SK-MEL-5 (cell line): Measurements from ENCODE around the gene TCF7L2. TPM values are rescaled to one million over a fixed set of nuclear protein-coding genes. Genes with fewer than 3 reads are reported as not detected.

Source experiments
- DNase-seq: peaks from one replicate; pipeline ENCODE4 v3.0.0-alpha.2; 2016; ENCODE audit warnings: low read depth, low spot score
- in situ Hi-C: cut with HindIII; loops from 2 replicates; pipeline ENCODE4 v1.10.0; 2016; ENCODE audit warnings: low sequenced_read_pairs, high pct_unique_total_duplicates, low pct_unique_long_range_greater_than_20kb
- total RNA-seq: library from RNA; depleted of rRNA; stranded (reverse); fragments of >200 nt; shearing (Covaris generic); gene quantifications from 2 replicates; pipeline ENCODE4 v1.2.3, GENCODE V29; 2014

The TCF7L2 gene
- total RNA-seq, 1 experiment from 2014 or later = 2.6 TPM

DNA sequence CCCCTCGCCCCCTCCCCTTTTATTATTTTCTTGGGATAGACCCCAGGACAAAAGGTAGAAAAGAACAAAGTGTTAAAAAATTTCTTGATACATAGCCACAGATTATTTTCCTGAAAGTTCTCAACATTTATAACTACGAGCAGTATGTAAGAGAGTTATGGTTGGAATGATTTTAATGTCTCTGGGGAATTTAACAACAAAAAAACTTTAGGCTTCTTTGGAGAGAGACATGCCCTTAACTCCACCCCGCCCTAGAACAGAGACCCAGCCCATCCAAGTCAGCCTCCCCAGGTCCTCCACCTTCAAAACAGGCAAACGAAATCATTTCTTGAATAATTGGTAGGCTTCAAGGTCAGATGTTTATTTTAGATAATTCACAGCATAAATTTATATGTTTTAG, 97.1 kb downstream of the TCF7L2 start:
- DNase-seq = no peak
- in situ Hi-C loops = no loop called here

DNA sequence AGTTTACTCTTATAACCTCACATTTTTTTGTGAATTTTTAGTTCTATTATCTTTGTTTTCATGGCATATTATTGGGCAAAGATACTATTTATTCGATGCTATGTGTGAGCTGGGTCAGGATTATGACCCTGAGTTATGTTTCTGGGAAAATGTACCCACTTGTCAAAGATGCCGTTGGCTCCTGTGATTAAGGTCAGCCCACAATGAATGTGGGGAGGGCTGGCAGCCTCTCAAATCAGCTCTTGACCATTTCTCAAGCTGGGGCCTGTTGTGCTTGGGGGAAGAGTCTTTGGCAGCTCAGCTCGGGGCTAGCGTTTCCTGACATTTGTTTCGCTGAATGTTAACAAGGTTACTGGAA, 97.5 kb downstream of the TCF7L2 start:
- in situ Hi-C loops = no loop called here
- DNase-seq = no peak

DNA sequence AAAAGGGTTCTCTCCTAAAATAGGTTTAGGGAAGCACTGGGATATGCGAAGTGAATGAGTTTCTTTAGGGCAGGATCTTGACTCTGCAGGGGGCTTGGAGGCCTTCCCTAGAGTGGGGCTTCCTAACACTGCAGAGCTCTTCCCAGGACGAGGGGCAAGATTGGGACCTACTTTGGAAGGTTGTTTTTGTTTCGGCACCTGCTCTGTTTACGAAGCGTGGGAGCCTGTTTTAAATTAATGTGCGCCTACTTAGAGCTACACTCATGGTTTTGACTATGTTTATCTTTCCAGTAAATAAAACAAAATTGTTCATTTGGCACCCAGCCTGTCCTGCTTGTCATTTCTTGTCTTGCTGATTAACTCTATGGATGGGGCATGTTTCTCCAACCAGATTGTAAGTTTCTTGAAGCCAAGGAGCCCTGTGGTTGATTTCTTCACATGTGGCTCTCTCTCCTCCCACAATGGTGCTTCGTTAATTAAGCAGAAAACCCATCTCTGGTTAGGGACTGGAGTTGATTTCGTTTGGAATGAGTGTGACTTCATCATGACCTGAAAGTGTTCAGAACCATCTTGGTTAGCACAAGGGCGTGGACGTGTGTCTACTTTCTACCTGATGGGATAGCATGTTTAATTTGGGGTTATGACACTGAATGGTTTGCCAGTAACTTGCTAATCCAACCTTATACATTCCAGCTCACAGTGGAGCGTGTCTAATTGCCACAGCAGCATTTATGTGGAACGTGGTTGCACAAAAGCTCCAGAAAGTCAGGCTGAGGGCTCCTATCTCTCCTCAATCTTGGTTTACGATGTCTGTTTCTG, 98.1 kb downstream of the TCF7L2 start:
- no peak for DNase-seq

DNA sequence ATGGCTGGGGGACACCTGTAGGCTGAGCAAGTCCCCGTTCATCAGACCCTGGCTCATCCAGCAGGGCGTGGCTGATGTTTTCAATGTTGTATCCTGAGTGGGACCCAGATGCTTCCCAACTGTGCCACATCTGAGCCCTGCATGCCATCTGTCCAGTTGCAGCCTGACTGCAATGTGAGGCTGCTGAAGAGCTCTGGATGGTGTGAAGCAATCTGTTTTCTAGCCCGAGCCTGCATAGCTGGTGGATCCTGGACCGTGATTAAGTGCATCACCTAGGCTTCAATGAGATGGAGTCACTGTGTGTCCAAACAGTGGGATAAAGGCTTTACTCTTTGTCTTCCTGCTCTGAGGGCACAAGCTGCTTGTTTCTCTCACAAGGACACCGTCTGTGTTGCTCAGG, 99.8 kb downstream of the TCF7L2 start:
- no peak for DNase-seq
- in situ Hi-C loops = no loop called here

More for the DNA sequence above, 98.1 kb downstream of the TCF7L2 start:
- in situ Hi-C loops = no loop called here

DNA sequence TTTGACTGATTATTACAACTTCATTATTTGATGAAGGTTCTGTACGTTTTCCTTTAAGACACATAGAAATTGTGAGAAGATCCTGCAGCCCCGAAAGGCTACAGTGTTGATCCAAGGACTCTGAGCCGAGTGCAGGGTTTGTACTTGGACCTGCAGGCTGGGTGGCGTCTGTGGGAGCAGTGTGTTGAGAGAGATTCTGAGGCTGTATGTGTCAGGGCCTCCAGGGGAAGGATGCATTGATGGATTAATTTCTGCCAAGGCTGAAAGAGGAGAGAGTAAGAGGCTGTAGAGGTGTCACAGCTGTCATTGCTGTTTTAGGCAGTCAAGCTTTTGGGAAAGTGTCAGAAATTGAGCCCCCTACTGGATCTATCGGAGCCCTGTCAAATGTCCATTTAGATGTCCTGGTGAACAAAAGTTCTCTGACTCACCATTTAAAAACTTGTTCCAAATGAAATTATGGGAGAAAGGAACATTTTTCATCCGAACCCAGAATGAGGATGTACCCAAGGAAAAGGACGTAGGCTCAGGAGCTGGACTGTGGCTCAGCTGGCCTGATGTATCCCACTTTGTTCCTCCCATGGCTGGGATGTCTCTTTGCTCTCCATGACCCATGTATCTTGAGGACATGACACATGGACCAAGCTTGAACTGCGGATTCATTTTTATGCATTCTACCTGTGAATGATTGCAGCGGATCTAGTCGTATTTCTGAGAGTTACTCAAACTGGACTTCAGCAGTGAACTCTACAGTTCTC, 102.2 kb downstream of the TCF7L2 start:
- in situ Hi-C loops = no loop called here
- DNase-seq = peak; percentile 45

DNA sequence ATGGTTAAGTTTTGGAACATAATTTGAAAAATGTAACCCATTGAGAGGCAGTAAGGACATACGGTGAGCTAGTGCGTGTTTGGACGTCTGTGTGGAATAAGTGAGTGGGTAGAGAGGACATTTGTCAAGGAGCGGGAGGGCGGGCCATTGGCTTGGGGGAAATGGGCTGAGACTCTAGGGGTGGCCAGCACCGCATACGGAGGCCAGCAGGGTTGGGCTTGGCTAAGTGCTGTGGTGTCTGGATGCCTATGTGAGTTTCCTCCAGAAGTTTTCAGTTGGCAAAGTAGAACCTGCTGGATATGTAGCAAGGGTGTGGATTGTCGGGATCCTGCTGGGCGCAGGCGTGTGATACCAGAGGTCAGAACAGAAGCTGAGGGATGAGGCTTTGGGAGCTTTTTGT, 103.0 kb downstream of the TCF7L2 start:
- no peak for DNase-seq
- in situ Hi-C loops = no loop called here

DNA sequence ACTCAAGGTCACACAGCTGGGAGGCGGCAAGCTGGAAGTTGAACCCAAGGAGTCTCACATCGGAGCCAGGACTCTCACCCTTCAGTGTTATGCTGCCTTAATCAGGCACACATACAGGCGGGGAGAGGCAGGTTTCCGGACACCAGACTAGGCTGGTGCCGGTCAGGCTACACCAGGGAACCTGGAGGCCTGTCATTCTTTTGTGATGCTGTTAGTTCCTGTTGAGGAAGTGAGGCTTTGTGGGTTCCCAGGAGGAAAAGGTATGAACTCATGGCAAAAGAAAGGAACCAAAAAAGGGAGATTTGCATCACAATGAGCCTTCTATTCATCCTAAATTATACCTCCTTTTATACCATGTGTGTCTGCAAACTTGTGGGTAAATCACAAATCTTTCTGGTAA, 103.8 kb downstream of the TCF7L2 start:
- in situ Hi-C loops = no loop called here
- DNase-seq = no peak

DNA sequence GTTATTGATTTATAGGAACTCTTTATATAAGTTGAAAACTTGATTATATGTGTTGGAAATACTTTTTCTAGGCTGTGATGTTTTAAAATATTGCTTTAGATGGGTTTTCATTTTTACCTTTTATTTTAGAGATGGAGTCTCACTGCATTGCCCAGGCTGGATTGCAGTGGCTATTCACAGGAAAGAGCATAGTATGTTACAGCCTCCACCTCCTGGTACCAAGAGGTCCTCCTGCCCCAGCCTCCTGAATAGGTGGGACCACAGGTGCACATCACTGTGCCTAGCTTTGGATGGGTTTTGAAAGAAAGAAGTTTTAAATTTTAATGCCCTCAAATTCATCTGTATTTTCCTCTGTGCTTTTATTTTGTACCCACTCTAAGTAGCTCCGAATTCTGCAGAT, 105.4 kb downstream of the TCF7L2 start:
- in situ Hi-C loops = no loop called here
- DNase-seq = no peak

DNA sequence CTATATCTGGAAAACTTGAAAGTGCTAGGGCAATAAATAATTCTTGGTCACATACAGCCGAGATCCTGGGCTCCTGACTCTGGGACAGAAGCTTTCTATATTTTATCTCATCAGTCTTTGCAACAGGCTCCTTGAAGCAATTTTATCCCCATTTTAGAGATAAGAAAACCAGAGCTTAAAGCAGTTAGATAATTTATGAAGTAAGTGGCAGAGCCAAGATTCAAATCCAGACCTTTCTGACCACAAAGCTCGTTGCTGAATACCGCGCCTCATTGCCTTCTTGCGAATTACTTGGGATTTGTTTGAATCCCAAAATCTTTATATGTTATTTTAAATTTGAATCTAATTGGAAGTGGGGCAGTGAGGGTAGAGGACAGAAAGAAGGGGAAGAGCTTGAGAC, 106.0 kb downstream of the TCF7L2 start:
- DNase-seq = no peak
- in situ Hi-C loops = no loop called here

DNA sequence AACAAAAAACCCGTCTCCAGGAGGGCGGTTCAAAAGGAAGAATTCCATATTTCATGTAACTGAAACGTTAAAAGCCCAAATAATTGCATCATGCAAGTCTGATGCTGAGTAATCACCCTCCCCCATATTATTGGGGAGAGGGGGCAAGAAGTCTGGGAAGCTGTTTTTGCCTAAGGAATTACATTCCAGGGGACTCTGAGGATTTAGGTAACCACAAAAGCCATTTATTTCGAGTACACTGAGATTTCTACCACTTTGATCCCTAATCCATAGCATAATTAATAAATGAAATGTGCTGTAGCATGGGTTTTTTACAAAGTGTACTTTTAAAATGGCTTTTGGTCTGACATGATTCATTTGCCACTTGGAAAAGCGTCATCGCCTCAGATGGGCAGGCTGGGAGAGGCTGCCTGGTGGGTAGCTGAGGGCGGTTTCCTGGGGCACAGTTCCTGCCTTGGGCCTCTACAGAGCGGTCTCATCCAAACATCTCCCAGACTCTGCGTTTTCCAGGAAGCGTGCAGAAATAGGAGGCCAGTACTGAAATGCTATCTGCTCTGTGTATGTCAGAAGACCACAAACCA, 106.5 kb downstream of the TCF7L2 start:
- in situ Hi-C loops = no loop called here
- no peak for DNase-seq

DNA sequence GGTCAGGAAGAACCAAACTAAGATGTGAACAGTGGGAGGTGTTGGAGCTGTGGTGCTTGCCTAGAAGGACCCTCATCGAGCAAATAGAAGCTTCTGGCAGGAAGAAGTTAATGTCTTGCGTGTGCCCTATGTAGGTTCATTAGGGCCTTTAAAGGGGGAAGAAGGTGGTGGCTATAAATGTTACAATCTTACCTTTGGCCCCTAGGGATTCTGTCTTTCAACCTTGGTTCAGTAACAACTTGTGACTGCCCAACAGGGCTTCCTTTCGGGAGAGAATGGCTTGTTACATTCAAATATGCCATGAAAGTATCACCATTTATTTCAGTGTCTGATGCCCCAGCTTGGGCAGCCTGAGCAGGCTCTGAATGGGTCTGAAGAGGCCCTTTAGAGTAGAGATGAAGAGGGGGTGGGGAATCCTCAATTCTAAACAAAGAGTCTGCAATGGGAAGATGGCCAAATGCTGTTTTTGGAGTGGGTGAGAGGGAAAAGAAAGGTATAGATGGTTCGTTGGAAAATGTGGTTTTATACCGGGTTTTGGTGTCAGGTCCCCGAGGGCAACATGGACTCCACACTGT, 108.0 kb downstream of the TCF7L2 start:
- in situ Hi-C loops = no loop called here

DNA sequence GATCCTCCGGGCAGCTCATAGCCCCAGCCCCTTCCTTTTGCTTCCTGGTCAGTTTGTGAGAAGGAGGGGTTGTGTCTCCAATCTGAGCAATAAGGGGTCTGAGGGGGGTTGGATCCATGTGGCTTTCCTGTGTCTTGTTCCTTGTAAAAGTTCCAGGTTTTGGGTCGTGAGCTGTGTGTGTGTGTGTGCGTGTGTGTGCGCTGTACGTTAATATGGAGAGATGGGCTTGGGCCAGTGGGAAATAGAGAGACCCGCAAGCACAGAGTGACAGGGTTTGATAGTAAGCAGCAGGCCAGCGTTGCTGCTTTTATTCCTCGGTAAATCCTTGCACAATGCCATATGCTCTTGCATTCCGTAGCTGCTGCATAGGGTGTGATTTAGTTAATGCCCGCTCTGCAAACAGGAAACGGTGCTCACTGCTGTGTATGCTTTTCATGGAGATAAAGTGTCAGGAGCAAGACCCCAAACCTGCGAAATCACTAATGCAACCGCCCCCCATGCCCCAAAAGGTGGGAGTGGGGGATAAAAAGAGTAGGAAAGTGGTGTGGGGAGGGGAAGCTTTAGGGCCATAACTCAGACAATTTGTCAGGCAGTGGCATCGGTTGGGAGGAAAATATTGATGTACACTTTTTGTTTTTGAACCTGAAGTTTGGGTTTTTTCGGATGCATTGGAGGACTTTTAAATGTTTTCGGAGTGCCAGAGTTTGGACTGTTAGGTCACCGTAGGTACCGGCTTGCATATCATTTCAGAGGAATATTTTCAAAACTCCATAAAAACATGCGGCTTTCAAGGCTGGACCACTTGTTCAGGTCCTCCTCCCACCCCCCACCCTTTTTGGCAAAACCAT, 108.7 kb downstream of the TCF7L2 start:
- no peak for DNase-seq
- in situ Hi-C loops = no loop called here

More for the DNA sequence above, 108.0 kb downstream of the TCF7L2 start:
- no peak for DNase-seq

DNA sequence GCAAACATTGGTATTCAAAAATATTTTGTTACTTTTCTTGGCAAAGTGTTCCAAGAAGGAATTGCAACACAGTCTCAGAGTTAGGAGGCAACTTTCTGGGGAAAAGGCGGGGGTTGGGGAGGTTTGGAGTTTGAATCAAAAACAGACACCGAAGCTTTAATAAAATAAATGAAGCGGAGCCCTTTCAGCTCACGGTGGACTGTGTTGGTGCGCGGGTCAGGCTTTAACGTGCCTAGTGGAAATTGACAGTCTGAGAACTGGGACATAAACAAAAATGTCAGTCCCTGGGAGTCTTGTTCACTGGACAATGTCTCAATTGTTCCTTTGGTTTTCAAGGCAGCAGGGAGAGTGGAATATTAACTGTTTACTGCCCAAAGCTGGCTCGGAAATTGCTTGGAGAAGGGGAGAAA, 109.3 kb downstream of the TCF7L2 start:
- in situ Hi-C loops = no loop called here
- DNase-seq = peak; percentile 73

DNA sequence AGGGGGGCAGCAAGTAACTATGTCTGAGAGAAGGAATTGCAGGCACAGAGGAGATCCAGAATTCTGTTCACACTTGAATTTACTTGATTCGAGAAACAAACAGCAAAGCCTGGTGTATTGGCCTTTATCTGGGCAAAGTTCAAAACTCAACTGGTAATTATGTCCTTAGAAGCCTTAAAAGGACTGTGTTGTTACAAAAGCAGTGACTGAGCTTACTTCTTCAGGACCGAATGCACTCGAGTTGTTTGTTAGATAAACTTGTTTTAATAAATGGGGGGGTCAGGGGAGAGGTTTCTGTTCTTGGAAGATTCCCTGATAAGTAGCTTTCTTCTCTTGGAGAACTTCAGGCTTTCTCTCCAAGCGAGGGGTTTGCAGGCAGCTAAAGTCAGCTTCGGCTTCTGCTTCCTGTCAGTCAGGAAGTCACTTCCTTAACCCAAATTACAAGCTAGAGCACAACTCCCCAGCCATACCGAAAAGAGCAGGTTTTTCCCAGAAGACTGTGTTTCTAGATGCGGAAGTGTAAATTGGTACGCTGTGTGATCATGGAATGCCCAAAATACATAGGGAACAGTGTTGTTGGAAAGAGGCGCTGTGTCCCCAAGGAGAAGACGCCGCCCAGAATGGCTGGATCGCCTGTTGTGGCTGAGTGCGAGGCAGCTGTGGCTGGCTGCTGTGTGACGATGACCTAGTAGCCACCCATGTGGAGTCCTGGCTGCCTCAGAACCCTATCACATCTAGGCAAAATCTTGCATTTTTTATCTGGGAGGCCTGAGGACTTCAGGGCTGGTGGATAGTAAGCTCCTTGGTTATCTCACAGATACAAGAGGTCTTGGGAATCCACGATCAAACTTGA, 110.4 kb downstream of the TCF7L2 start:
- no peak for DNase-seq
- in situ Hi-C loops = no loop called here

DNA sequence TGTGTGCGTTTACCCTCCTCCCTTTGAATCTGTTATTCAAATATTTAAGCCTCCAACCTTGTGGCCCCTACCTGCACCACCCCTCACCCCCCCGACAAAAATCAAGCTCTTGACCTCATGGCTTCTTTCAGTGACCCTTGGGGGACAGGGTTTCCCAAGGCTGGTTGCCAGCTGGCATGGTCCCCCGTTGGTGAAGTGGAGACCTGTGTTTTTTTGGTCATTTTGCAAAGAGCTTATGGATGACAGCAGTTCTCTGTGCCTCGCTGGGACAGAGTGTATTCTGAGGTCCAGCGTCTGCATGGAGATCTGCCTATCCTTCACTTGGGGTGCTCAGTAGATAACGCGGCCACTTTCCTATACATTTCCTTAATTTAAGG, 111.0 kb downstream of the TCF7L2 start:
- no peak for DNase-seq
- in situ Hi-C loops = no loop called here

DNA sequence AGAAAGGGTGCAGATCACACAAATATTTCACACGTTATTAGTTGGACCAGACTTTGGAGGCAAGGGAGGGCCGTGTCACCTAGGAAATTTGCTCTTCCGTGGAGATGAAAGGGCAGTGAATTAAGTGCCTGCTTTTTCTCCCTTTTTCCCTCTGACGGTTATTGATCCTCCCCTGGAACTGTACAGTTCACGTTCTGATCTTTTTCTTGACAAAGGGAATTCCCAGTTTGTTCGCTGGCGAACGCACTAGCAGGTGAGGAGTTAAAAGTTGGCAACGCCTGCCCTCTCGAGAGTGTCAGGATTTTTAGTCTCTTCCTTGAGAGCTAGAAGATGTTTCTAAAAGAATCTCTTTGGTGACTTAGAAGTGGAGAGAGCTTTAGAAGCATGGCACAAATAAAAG, 111.5 kb downstream of the TCF7L2 start:
- no peak for DNase-seq
- in situ Hi-C loops = no loop called here
